GM12878 (cell line): Measurements from ENCODE around the gene ARHGEF26.

Experiments used
- ETV6 ChIP-seq, 2 experiments: fragments of 450-650 bp in 1 of 2; IDR thresholded peaks in 1 of 2; conservative IDR thresholded peaks in 1 of 2; 2 replicates each; pipeline ENCODE4 v1.6.1; 2014; ENCODE audit warnings: antibody characterized with exemption in 1 of 2, borderline replicate concordance in 1 of 2, low read depth in 1 of 2, mild to moderate bottlenecking in 1 of 2, moderate library complexity in 1 of 2
- EZH2 ChIP-seq: IDR thresholded peaks from 2 replicates; pipeline ENCODE4 v1.6.1; 2012; ENCODE audit warnings: low read depth, mild to moderate bottlenecking, control low read depth, inconsistent platforms, low read length, borderline replicate concordance; ENCODE audit not compliant: control insufficient read depth
- FOS ChIP-seq: IDR thresholded peaks from 3 replicates; pipeline ENCODE4 v1.6.1; 2011; ENCODE audit warnings: borderline replicate concordance; ENCODE audit not compliant: insufficient read length; ENCODE audit errors: extremely low read depth
- POLR2A ChIP-seq: IDR thresholded peaks from 2 replicates; pipeline ENCODE4 v1.6.1; 2011; ENCODE audit warnings: low read depth, mild to moderate bottlenecking, low read length
- TBL1XR1 ChIP-seq: IDR thresholded peaks from 2 replicates; pipeline ENCODE4 v1.6.1; 2012; ENCODE audit warnings: low read depth, low read length, improper control_type of control experiment
- TF ChIP-seq, protein P1 (sequence below): fragments of 450-650 bp; IDR thresholded peaks from 2 replicates; pipeline ENCODE4 v1.6.1; 2017; ENCODE audit warnings: mild to moderate bottlenecking, moderate library complexity
- TF ChIP-seq, protein P2 (sequence below): IDR thresholded peaks from 2 replicates; pipeline ENCODE4 v1.6.1; 2011; ENCODE audit warnings: low read depth, low read length, improper control_type of control experiment, borderline replicate concordance
- TF ChIP-seq, protein P3 (sequence below), 3 experiments: IDR thresholded peaks in 2 of 3; conservative IDR thresholded peaks in 1 of 3; 2 replicates each; pipeline ENCODE4 v1.5.1; 2011; ENCODE audit warnings: low read depth in 3 of 3, low read length in 3 of 3, mild to moderate bottlenecking in 3 of 3, control low read depth in 2 of 3, moderate library complexity in 2 of 3, inconsistent platforms in 1 of 3, mixed read lengths in 1 of 3; ENCODE audit not compliant: control insufficient read depth in 2 of 3, insufficient read depth in 1 of 3; ENCODE audit errors: extremely low read depth in 1 of 3
- TF ChIP-seq, protein P4 (sequence below): IDR thresholded peaks from 2 replicates; pipeline ENCODE4 v1.6.1; 2012; ENCODE audit warnings: low read depth, low read length, improper control_type of control experiment
- TF ChIP-seq, protein P5 (sequence below): fragments of 450-650 bp; IDR thresholded peaks from 2 replicates; pipeline ENCODE4 v1.6.1; 2017; ENCODE audit warnings: mild to moderate bottlenecking
- TF ChIP-seq, protein P6 (sequence below): IDR thresholded peaks from 2 replicates; pipeline ENCODE4 v1.6.1; 2012; ENCODE audit warnings: improper control_type of control experiment, low read depth, low read length; ENCODE audit not compliant: insufficient replicate concordance

DNA sequence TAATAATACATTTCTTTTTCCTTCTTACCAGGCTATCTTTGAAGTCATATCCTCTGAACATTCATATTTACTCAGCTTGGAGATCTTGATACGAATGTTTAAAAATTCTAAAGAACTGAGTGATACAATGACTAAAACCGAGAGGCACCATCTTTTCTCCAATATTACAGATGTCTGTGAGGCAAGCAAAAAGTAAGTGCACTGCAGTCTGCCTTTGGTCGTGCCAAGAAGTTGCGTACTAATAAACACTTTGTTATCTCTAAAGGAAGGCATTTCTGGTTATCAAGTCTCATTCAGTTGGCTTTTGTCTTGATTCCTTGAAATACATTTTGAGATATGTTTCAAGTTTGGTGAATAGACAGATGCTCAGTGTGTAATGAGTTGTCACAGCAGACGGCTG lies 31.6 kb downstream of the ARHGEF26 start:
- TF ChIP-seq, protein P1, sequence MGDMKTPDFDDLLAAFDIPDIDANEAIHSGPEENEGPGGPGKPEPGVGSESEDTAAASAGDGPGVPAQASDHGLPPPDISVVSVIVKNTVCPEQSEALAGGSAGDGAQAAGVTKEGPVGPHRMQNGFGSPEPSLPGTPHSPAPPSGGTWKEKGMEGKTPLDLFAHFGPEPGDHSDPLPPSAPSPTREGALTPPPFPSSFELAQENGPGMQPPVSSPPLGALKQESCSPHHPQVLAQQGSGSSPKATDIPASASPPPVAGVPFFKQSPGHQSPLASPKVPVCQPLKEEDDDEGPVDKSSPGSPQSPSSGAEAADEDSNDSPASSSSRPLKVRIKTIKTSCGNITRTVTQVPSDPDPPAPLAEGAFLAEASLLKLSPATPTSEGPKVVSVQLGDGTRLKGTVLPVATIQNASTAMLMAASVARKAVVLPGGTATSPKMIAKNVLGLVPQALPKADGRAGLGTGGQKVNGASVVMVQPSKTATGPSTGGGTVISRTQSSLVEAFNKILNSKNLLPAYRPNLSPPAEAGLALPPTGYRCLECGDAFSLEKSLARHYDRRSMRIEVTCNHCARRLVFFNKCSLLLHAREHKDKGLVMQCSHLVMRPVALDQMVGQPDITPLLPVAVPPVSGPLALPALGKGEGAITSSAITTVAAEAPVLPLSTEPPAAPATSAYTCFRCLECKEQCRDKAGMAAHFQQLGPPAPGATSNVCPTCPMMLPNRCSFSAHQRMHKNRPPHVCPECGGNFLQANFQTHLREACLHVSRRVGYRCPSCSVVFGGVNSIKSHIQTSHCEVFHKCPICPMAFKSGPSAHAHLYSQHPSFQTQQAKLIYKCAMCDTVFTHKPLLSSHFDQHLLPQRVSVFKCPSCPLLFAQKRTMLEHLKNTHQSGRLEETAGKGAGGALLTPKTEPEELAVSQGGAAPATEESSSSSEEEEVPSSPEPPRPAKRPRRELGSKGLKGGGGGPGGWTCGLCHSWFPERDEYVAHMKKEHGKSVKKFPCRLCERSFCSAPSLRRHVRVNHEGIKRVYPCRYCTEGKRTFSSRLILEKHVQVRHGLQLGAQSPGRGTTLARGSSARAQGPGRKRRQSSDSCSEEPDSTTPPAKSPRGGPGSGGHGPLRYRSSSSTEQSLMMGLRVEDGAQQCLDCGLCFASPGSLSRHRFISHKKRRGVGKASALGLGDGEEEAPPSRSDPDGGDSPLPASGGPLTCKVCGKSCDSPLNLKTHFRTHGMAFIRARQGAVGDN, result no peak
- TF ChIP-seq EZH2 (no peak), ETV6 (conservative IDR thresholded peaks at IDR 0.05 in 1 of 2, IDR thresholded peaks at IDR 0.05 in 1 of 2; ENCODE audit: borderline replicate concordance in 1 of 2, low read depth in 1 of 2) (no peak), POLR2A (no peak), FOS (no peak), TBL1XR1 (no peak)
- TF ChIP-seq, protein P2, sequence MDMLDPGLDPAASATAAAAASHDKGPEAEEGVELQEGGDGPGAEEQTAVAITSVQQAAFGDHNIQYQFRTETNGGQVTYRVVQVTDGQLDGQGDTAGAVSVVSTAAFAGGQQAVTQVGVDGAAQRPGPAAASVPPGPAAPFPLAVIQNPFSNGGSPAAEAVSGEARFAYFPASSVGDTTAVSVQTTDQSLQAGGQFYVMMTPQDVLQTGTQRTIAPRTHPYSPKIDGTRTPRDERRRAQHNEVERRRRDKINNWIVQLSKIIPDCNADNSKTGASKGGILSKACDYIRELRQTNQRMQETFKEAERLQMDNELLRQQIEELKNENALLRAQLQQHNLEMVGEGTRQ, result no peak
- TF ChIP-seq, protein P3, sequence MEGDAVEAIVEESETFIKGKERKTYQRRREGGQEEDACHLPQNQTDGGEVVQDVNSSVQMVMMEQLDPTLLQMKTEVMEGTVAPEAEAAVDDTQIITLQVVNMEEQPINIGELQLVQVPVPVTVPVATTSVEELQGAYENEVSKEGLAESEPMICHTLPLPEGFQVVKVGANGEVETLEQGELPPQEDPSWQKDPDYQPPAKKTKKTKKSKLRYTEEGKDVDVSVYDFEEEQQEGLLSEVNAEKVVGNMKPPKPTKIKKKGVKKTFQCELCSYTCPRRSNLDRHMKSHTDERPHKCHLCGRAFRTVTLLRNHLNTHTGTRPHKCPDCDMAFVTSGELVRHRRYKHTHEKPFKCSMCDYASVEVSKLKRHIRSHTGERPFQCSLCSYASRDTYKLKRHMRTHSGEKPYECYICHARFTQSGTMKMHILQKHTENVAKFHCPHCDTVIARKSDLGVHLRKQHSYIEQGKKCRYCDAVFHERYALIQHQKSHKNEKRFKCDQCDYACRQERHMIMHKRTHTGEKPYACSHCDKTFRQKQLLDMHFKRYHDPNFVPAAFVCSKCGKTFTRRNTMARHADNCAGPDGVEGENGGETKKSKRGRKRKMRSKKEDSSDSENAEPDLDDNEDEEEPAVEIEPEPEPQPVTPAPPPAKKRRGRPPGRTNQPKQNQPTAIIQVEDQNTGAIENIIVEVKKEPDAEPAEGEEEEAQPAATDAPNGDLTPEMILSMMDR (IDR thresholded peaks at IDR 0.05 in 2 of 3, conservative IDR thresholded peaks at IDR 0.05 in 1 of 3; ENCODE audit: control insufficient read depth in 2 of 3, extremely low read depth in 1 of 3, insufficient read depth in 1 of 3, low read depth in 3 of 3, low read length in 3 of 3), result no peak
- TF ChIP-seq, protein P4, sequence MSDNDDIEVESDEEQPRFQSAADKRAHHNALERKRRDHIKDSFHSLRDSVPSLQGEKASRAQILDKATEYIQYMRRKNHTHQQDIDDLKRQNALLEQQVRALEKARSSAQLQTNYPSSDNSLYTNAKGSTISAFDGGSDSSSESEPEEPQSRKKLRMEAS, result no peak
- TF ChIP-seq, protein P5, sequence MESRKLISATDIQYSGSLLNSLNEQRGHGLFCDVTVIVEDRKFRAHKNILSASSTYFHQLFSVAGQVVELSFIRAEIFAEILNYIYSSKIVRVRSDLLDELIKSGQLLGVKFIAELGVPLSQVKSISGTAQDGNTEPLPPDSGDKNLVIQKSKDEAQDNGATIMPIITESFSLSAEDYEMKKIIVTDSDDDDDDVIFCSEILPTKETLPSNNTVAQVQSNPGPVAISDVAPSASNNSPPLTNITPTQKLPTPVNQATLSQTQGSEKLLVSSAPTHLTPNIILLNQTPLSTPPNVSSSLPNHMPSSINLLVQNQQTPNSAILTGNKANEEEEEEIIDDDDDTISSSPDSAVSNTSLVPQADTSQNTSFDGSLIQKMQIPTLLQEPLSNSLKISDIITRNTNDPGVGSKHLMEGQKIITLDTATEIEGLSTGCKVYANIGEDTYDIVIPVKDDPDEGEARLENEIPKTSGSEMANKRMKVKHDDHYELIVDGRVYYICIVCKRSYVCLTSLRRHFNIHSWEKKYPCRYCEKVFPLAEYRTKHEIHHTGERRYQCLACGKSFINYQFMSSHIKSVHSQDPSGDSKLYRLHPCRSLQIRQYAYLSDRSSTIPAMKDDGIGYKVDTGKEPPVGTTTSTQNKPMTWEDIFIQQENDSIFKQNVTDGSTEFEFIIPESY, result no peak
- TF ChIP-seq, protein P6, sequence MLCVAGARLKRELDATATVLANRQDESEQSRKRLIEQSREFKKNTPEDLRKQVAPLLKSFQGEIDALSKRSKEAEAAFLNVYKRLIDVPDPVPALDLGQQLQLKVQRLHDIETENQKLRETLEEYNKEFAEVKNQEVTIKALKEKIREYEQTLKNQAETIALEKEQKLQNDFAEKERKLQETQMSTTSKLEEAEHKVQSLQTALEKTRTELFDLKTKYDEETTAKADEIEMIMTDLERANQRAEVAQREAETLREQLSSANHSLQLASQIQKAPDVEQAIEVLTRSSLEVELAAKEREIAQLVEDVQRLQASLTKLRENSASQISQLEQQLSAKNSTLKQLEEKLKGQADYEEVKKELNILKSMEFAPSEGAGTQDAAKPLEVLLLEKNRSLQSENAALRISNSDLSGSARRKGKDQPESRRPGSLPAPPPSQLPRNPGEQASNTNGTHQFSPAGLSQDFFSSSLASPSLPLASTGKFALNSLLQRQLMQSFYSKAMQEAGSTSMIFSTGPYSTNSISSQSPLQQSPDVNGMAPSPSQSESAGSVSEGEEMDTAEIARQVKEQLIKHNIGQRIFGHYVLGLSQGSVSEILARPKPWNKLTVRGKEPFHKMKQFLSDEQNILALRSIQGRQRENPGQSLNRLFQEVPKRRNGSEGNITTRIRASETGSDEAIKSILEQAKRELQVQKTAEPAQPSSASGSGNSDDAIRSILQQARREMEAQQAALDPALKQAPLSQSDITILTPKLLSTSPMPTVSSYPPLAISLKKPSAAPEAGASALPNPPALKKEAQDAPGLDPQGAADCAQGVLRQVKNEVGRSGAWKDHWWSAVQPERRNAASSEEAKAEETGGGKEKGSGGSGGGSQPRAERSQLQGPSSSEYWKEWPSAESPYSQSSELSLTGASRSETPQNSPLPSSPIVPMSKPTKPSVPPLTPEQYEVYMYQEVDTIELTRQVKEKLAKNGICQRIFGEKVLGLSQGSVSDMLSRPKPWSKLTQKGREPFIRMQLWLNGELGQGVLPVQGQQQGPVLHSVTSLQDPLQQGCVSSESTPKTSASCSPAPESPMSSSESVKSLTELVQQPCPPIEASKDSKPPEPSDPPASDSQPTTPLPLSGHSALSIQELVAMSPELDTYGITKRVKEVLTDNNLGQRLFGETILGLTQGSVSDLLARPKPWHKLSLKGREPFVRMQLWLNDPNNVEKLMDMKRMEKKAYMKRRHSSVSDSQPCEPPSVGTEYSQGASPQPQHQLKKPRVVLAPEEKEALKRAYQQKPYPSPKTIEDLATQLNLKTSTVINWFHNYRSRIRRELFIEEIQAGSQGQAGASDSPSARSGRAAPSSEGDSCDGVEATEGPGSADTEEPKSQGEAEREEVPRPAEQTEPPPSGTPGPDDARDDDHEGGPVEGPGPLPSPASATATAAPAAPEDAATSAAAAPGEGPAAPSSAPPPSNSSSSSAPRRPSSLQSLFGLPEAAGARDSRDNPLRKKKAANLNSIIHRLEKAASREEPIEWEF, result no peak
